NCI-H82 treated with DMSO at 0.1 percent for 48 hours (cell line): ENCODE data around the gene BPIFB2.

Experiments used
- DNase-seq: peaks from one replicate; lab custom pipeline; 2025; ENCODE audit not compliant: unreplicated experiment; lab: John Stamatoyannopoulos, UW

BPIFB2 gene

GRCh38 chr20:33065785-33066184 lies 58.3 kb downstream of the BPIFB2 start:
- no peak for DNase-seq

DNA sequence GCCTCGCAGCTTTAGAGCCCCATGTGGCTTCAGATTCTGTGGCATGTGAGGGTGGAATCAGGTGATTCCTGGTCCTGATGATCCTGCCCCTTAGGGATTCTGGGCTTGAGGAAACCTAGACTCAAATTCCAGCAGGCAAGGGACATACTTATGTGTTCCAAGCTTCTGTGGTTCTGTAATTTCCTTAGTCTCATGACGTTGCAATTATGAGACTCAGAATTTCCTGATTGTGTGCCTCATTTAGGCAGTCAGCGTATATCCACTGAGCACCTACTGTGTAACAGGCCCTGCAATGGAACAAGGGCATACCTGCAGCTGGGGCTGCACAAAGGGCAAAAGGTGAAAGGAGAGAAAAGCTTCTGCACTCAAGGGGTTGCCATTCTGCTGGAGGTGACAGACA lies 60.3 kb downstream of the BPIFB2 start:
- no peak for DNase-seq

DNA sequence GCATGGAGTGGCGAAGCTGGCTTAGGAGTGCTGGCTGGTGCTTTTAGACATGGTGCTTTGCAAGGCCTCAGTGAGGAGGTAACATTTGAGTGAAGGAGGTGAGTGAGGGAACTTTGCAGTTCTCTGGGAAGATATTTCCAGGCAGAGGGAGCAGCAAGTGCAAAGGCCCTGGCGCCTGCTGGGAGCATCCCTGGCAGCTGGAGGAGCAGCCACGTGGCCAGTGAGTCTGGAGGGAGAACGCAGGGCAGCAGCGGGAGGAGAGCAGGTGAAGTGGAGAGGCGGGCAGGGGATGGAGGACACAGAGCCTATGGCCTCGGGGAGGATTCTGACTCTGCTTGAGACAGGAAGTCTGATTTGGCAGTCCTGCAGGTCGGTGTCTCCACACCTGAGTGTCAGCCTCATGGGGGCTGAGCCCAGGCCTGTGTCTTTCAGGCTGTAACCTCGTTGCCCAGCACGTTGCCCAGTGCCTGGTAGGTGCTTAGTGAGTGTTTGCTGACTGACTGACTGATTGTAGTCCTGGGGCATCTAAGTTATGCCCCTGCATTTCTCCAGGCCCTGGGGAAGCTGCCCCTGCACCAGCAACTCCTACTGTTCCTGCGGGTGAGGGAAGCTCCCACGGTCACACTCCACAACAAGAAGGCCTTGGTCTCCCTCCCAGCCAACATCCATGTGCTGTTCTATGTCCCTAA lies 60.9 kb downstream of the BPIFB2 start:
- no peak for DNase-seq

GRCh38 chr20:33069673-33070072 lies 62.2 kb downstream of the BPIFB2 start:
- DNase-seq, result no peak

DNA sequence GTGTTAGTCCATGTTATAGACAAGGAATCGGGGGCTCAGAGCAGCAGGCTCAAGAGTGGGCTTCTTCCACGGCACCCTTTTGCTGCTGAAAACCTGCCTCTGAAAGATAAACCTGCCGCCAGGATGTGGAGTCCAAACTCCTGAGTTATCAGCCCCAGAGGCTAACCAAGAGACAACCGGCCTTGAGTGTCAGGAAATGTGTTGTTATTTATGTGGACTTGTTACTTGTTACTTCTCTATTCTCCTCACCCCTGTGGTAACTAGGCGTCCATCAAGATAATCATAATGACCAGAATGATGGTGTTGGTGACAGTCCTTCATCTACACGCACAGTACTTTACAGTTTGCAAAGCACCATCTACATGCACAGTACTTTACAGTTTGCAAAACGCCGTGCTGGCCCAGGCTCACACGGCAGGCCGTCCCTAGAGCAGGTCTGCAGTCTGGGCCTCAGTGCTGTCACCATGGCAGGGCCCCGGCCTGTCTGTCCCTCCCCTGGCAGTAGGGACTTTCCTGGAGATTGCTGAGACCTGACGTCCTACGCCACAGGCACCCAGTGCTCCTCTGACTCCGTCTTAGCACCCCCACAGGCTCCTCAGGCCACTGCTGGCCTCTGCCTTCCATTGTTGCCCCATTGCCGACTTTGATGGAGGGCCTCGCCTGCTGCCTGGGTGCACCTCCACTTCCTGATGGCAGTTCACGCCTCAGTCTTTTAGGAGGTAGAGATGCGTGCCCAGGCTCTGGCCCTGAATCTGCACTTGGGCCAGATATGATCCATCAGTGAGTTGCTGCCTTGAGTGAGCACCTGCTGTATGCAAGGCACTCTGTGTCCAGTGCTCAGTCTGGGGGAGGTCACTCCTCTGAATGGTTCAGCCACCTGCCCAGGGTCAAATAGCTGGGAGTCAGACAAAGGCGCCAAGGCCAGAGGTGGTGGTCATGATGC lies 62.9 kb downstream of the BPIFB2 start:
- no peak for DNase-seq

DNA sequence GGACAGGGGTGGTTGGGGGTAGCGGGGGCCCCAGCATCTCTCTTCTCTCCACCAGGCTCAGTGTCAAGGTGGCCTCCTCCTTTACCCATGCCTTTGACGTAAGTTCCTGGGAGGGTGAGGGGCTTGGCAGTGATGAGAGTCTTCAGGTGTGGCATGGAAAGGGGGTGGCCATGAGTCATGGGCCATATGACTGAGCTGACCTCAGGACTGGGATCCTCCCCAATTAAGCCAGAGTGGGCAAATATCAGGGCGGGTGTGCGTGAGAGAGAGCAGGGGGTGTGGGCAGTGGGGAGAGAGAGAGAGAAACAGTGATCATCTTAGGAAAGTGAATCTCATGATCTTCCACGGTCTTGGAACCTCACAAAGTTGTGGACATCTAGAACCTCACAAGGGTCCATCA lies 63.7 kb downstream of the BPIFB2 start:
- no peak for DNase-seq

- no peak for DNase-seq
Measured at GRCh38 chr20:33072362-33072761, 64.9 kb downstream of the BPIFB2 start.

DNA sequence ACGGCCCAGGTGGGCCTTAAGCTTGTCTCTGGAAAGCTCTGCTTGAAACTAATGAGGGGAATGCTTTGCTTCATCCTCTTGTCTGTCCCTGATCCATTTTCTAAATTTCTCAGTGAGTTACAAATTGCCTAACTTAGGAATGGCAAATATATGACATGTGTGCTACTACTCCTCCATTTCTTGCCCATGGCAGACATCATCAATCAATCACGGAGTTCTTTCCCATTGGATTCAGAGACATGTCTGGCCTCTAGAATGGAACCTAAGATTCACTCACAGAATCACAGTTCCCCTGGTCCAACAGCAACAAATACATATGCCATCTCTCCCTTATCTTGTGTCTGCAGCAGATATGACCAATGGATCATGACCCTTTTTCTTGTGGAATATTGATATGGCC lies 65.3 kb downstream of the BPIFB2 start:
- DNase-seq, result no peak
